K562 (cell line): ENCODE measurements around the gene MRPL30. TPM values are rescaled to one million over a fixed set of nuclear protein-coding genes. Genes with fewer than 3 reads are reported as not detected.

Experiments
- CEBPG ChIP-seq, 3 experiments: fragments of 200-800 bp in 1 of 3; sonication (Bioruptor generic) in 1 of 3; sonication (generic) in 1 of 3; formaldehyde crosslinking in 1 of 3; IDR thresholded peaks in 2 of 3; conservative IDR thresholded peaks in 1 of 3; 2 replicates each; pipeline versions ENCODE4 v1.6.1 to v1.8.0; 2016 to 2022; ENCODE audit warnings: missing compliant biosample characterization in 2 of 3, missing genetic modification characterization in 2 of 3, mild to moderate bottlenecking in 1 of 3, missing genetic modification reagents in 1 of 3
- HDAC3 ChIP-seq: fragments of 450-650 bp; IDR thresholded peaks from 2 replicates; pipeline ENCODE4 v1.6.1; 2018; ENCODE audit warnings: borderline replicate concordance, mild to moderate bottlenecking, moderate library complexity; ENCODE audit not compliant: partially characterized antibody
- HES1 ChIP-seq: fragments of 450-650 bp; IDR thresholded peaks from 2 replicates; pipeline ENCODE4 v1.6.1; 2016; ENCODE audit warnings: low read depth, mild to moderate bottlenecking, moderate library complexity
- HLTF ChIP-seq: fragments of 450-650 bp; IDR thresholded peaks from 2 replicates; pipeline ENCODE4 v1.6.1; 2016
- JUND ChIP-seq, 2 experiments: IDR thresholded peaks; 2 replicates in 1 of 2; 3 replicates in 1 of 2; pipeline ENCODE4 v1.6.1; 2011; ENCODE audit warnings: borderline replicate concordance in 2 of 2, low read depth in 2 of 2, low read length in 2 of 2, improper control_type of control experiment in 1 of 2, missing biosample characterization in 1 of 2, missing genetic modification characterization in 1 of 2, missing genetic modification reagents in 1 of 2
- LCOR ChIP-seq: sonication (generic); formaldehyde crosslinking; IDR thresholded peaks from 2 replicates; pipeline ENCODE4 v1.8.0; 2022; ENCODE audit warnings: mild to moderate bottlenecking, missing genetic modification reagents
- MCM2 ChIP-seq: fragments of 450-650 bp; IDR thresholded peaks from 2 replicates; pipeline ENCODE4 v1.6.1; 2017; ENCODE audit warnings: low read depth, mild to moderate bottlenecking
- MEF2D ChIP-seq: conservative IDR thresholded peaks from 2 replicates; pipeline ENCODE4 v1.6.1; 2016; ENCODE audit warnings: low read depth, missing genetic modification characterization, missing compliant biosample characterization
- MYNN ChIP-seq, 2 experiments: sonication (generic); formaldehyde crosslinking in 1 of 2; IDR thresholded peaks; 2 replicates each; pipeline versions ENCODE4 v1.5.0 to v1.6.1; 2016 to 2020; ENCODE audit warnings: antibody characterized with exemption in 1 of 2, missing genetic modification reagents in 1 of 2
- NELFE ChIP-seq: IDR thresholded peaks from 2 replicates; pipeline ENCODE4 v1.6.1; 2011; ENCODE audit warnings: mild to moderate bottlenecking; ENCODE audit not compliant: insufficient read depth, insufficient read length
- NFE2L1 ChIP-seq: fragments of 450-650 bp; IDR thresholded peaks from 2 replicates; pipeline ENCODE4 v1.6.1; 2016; ENCODE audit warnings: missing genetic modification characterization, low read depth, mild to moderate bottlenecking, missing compliant biosample characterization, moderate library complexity, borderline replicate concordance
- NONO ChIP-seq, 2 experiments: fragments of 200-400 bp in 1 of 2; fragments of 450-650 bp in 1 of 2; formaldehyde crosslinking in 1 of 2; IDR thresholded peaks; 2 replicates each; pipeline ENCODE4 v1.6.1; 2017; ENCODE audit warnings: low read depth in 2 of 2, mild to moderate bottlenecking in 2 of 2, moderate library complexity in 2 of 2, low read length in 1 of 2
- NR1H2 ChIP-seq: sonication (generic); formaldehyde crosslinking; IDR thresholded peaks from 2 replicates; pipeline ENCODE4 v1.4.0; 2020; ENCODE audit warnings: mild to moderate bottlenecking, missing genetic modification reagents
- RBM15 ChIP-seq: fragments of 200-400 bp; formaldehyde crosslinking; IDR thresholded peaks from 2 replicates; pipeline ENCODE4 v1.6.1; 2018; ENCODE audit warnings: mild to moderate bottlenecking, low read length, moderate library complexity; ENCODE audit not compliant: insufficient read depth
- SIN3A ChIP-seq, 2 experiments: fragments of 150-350 bp in 1 of 2; IDR thresholded peaks; 2 replicates each; pipeline ENCODE4 v1.6.1; 2011 to 2016; ENCODE audit warnings: borderline replicate concordance in 2 of 2, low read depth in 2 of 2, low read length in 2 of 2, mild to moderate bottlenecking in 2 of 2, moderate library complexity in 2 of 2; ENCODE audit not compliant: control insufficient read depth in 1 of 2
- SREBF1 ChIP-seq: fragments of 150-350 bp; IDR thresholded peaks from 2 replicates; pipeline ENCODE4 v1.6.1; 2014; ENCODE audit warnings: antibody characterized with exemption, low read depth, low read length, borderline replicate concordance
- SRSF1 ChIP-seq: fragments of 200-400 bp; formaldehyde crosslinking; IDR thresholded peaks from 2 replicates; pipeline ENCODE4 v1.6.1; 2017; ENCODE audit warnings: mild to moderate bottlenecking, low read depth, low read length, moderate library complexity
- STAT5B ChIP-seq: fragments of 250-450 bp; sonication (Bioruptor Pico); IDR thresholded peaks from 2 replicates; pipeline ENCODE4 v1.8.0; 2021; ENCODE audit warnings: mild to moderate bottlenecking, inconsistent platforms
- ZNF184 ChIP-seq: sonication (generic); formaldehyde crosslinking; IDR thresholded peaks from 2 replicates; pipeline ENCODE4 v1.5.0; 2020; ENCODE audit warnings: missing genetic modification reagents
- ZNF384 ChIP-seq: IDR thresholded peaks from 2 replicates; pipeline ENCODE4 v1.6.1; 2012; ENCODE audit warnings: low read depth, low read length, improper control_type of control experiment
- ZNF507 ChIP-seq: conservative IDR thresholded peaks from 2 replicates; pipeline ENCODE4 v1.6.1; 2017; ENCODE audit warnings: missing genetic modification characterization, missing compliant biosample characterization
- ZNF583 ChIP-seq: fragments of 250-450 bp; sonication (Bioruptor Pico); IDR thresholded peaks from 2 replicates; pipeline ENCODE4 v1.4.0; 2020
- polyA plus RNA-seq, 8 experiments: library from polyadenylated mRNA; depleted of rRNA in 4 of 8; stranded (reverse) in 5 of 8; unstranded in 3 of 8; fragments of >200 nt; fragmentation: Nextera tagmentation in 2 of 8; fragmentation: Illumina TruSeq in 1 of 8; extraction: Ambion mirVana in 2 of 8; extraction: Trizol in 1 of 8; gene quantifications; 2 replicates each; pipeline versions ENCODE4 v1.2.1 to v1.2.3, GENCODE V29; 2011 to 2014; ENCODE audit warnings: inconsistent platforms in 1 of 8, missing spikeins in 1 of 8
- total RNA-seq, 7 experiments: library from RNA; depleted of rRNA in 6 of 7; stranded (reverse); fragments of >200 nt in 6 of 7; fragmentation: Illumina TruSeq in 2 of 7; extraction: Trizol in 2 of 7; gene quantifications; 2 replicates each; pipeline versions ENCODE4 v1.2.1 to v1.2.3, GENCODE V29; 2011 to 2021; ENCODE audit warnings: low replicate concordance in 1 of 7
- TF ChIP-seq, protein P1 (sequence below): sonication (generic); formaldehyde crosslinking; IDR thresholded peaks from 2 replicates; pipeline ENCODE4 v1.9.0; 2022; ENCODE audit warnings: mild to moderate bottlenecking, missing genetic modification reagents
- TF ChIP-seq, protein P2 (sequence below): fragments of 450-650 bp; formaldehyde crosslinking; IDR thresholded peaks from 2 replicates; pipeline ENCODE4 v1.4.0; 2020; ENCODE audit warnings: mild to moderate bottlenecking, moderate library complexity

Gene MRPL30
- total and polyA plus RNA-seq, 9 of the 15 experiments (the other 6 are each of a cell fraction or from before 2014, with no cell fraction given): 63.3 to 130 (median 87.0) TPM

- no peak for TF ChIP-seq NR1H2 (CRISPR knock-in tag)
- TF ChIP-seq SREBF1: no peak
- no peak for TF ChIP-seq HDAC3
- TF ChIP-seq CEBPG (CRISPR knock-in tag; IDR thresholded peaks at IDR 0.05): no peak
- TF ChIP-seq CEBPG (tag; conservative IDR thresholded peaks at IDR 0.05 in 1 of 2, IDR thresholded peaks at IDR 0.05 in 1 of 2): 0 out of 4 replicates have a peak, but pooled peaks of 1 of the 2 experiments have one; percentile 10
- TF ChIP-seq ZNF384: no peak
- TF ChIP-seq SRSF1: no peak
- TF ChIP-seq ZNF583 (CRISPR knock-in tag): peak; percentile 16; the same call in 1 of the 2 replicates
- TF ChIP-seq STAT5B: no peak
- no peak for TF ChIP-seq RBM15
- TF ChIP-seq ZNF507 (tag): no peak
- no peak for TF ChIP-seq JUND (IDR thresholded peaks at IDR 0.05; ENCODE audit: borderline replicate concordance, low read depth, low read length)
- TF ChIP-seq JUND (tag; IDR thresholded peaks at IDR 0.05; ENCODE audit: borderline replicate concordance, low read depth, low read length): no peak
- no peak for TF ChIP-seq MYNN (IDR thresholded peaks at IDR 0.05)
- no peak for TF ChIP-seq MYNN (CRISPR knock-in tag; IDR thresholded peaks at IDR 0.05)
- no peak for TF ChIP-seq NONO (IDR thresholded peaks at IDR 0.05; ENCODE audit: low read depth in 2 of 2, low read length in 1 of 2)
- no peak for TF ChIP-seq NFE2L1 (tag)
- TF ChIP-seq, protein P1, sequence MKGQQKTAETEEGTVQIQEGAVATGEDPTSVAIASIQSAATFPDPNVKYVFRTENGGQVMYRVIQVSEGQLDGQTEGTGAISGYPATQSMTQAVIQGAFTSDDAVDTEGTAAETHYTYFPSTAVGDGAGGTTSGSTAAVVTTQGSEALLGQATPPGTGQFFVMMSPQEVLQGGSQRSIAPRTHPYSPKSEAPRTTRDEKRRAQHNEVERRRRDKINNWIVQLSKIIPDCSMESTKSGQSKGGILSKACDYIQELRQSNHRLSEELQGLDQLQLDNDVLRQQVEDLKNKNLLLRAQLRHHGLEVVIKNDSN (CRISPR knock-in tag): 0 out of 2 replicates have a peak, but pooled peaks have one; percentile 11
- no peak for TF ChIP-seq HLTF
- no peak for TF ChIP-seq MEF2D
- TF ChIP-seq NELFE: no peak
- TF ChIP-seq SIN3A (IDR thresholded peaks at IDR 0.05; ENCODE audit: borderline replicate concordance in 2 of 2, control insufficient read depth in 1 of 2, low read depth in 2 of 2, low read length in 2 of 2): peak in 1 of 2 experiments; percentile 13; a peak in 1 of 4 replicates
- no peak for TF ChIP-seq HES1
- peak; percentile 77 for TF ChIP-seq LCOR (CRISPR knock-in tag)
- no peak for TF ChIP-seq ZNF184 (CRISPR knock-in tag)
- no peak for TF ChIP-seq MCM2
- TF ChIP-seq, protein P2, sequence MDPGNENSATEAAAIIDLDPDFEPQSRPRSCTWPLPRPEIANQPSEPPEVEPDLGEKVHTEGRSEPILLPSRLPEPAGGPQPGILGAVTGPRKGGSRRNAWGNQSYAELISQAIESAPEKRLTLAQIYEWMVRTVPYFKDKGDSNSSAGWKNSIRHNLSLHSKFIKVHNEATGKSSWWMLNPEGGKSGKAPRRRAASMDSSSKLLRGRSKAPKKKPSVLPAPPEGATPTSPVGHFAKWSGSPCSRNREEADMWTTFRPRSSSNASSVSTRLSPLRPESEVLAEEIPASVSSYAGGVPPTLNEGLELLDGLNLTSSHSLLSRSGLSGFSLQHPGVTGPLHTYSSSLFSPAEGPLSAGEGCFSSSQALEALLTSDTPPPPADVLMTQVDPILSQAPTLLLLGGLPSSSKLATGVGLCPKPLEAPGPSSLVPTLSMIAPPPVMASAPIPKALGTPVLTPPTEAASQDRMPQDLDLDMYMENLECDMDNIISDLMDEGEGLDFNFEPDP: no peak
Measured at GRCh38 chr2:99141110-99142108, 39.6 kb upstream of the MRPL30 start, which contains the start of gene C2orf15 (continued).
